Thyroid gland (tissue), 4 donors: Measurements from ENCODE around the gene USP48.

ENCODE experiments used
- CTCF ChIP-seq, 6 experiments: fragments of 200-600 bp in 3 of 6; fragments of 450-650 bp in 3 of 6; sonication (generic) in 3 of 6; IDR thresholded peaks; one replicate each; pipeline ENCODE4 v1.5.1; 2016 to 2019; ENCODE audit warnings: antibody characterized with exemption in 6 of 6, mild to moderate bottlenecking in 2 of 6, inconsistent platforms in 1 of 6, moderate library complexity in 1 of 6
- POLR2A ChIP-seq, 2 donors: fragments of 450-650 bp; IDR thresholded peaks; one replicate each; pipeline ENCODE4 v1.6.1; 2017; ENCODE audit warnings: antibody characterized with exemption in 2 of 2, mild to moderate bottlenecking in 2 of 2, moderate library complexity in 1 of 2

DNA sequence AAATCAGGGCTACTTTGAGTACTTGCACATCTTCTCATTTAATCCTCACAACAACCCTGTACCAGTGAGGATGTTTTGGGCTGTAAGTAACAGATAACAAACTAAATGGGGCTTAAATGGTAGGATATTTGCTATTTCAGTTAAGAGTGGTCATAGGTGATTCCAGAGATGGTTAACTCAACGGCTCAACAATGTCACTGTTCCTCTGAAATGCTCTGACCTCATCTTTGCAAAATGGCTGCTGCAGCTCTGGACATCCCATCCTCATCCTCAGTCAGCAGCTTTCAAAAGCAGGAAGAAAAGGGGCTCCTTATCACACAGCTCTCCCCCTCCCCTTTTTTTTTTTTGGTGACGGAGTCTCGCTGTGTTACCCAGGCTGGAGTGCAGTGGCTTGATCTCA lies 30.6 kb upstream of the USP48 start:
- TF ChIP-seq POLR2A (IDR thresholded peaks at IDR 0.05) (no peak), CTCF (IDR thresholded peaks at IDR 0.05) (no peak)
